ENCODE results near the gene ZCCHC8.

- no peak for TF ChIP-seq ELK1 (IDR thresholded peaks at IDR 0.05; ENCODE audit: low read depth, low read length)
- TF ChIP-seq MAX (IDR thresholded peaks at IDR 0.05) = peak; percentile 84
- peak; percentile 30 for TF ChIP-seq CTCF (IDR thresholded peaks at IDR 0.05)
- no peak for TF ChIP-seq MAZ (IDR thresholded peaks at IDR 0.05; ENCODE audit: borderline replicate concordance, low read depth, low read length)
- no peak for TF ChIP-seq ESRRA (IDR thresholded peaks at IDR 0.05; ENCODE audit: borderline replicate concordance, low read length)
Observed at GRCh38 chr12:122500685-122501488, at the start of gene ZCCHC8.
